Left kidney (tissue), 2 donors: ENCODE measurements around the gene SPART. TPM values are rescaled to one million over a fixed set of nuclear protein-coding genes. Genes with fewer than 3 reads are reported as not detected.
"Not testable (repeated sequence)": the region's sequence is repeated elsewhere in the genome, so short reads cannot be mapped to it uniquely, and the experiment has no call there.

Experiments used
- DNase-seq: peaks from one replicate; pipeline ENCODE4 v3.0.0-alpha.2; 2013
- polyA plus RNA-seq: library from polyadenylated mRNA; unstranded; fragments of 120-200 nt; gene quantifications from one replicate; pipeline ENCODE4 v1.2.1, GENCODE V29; 2013; ENCODE audit not compliant: insufficient read length

The SPART gene
- polyA plus RNA-seq, 1 donor: 101 TPM

- DNase-seq: no peak
Observed at GRCh38 chr13:36356058-36356457, 9.9 kb upstream of the SPART start.

- DNase-seq: no peak
Observed at GRCh38 chr13:36355632-36356031, 9.4 kb upstream of the SPART start.

- DNase-seq: no peak
Observed at GRCh38 chr13:36354842-36355623, 8.8 kb upstream of the SPART start.

- no peak for DNase-seq
Observed at GRCh38 chr13:36353001-36353400, 6.8 kb upstream of the SPART start.

GRCh38 chr13:36352350-36352749 is 6.2 kb upstream of the SPART start:
- no peak for DNase-seq

- DNase-seq: no peak
Observed at GRCh38 chr13:36347531-36348210, 1.5 kb upstream of the SPART start.

- peak; percentile 74 for DNase-seq
Observed at GRCh38 chr13:36345438-36346221, 564 bp downstream of the SPART start.

GRCh38 chr13:36344886-36345437 is 1.2 kb downstream of the SPART start:
- peak; percentile 26 for DNase-seq

- DNase-seq: no peak
Observed at GRCh38 chr13:36344173-36344572, 2.0 kb downstream of the SPART start.

- DNase-seq: no peak
Observed at GRCh38 chr13:36343766-36344165, 2.4 kb downstream of the SPART start.

- no peak for DNase-seq
Observed at GRCh38 chr13:36342715-36343114, 3.5 kb downstream of the SPART start.

- no peak for DNase-seq
Observed at GRCh38 chr13:36341718-36342117, 4.5 kb downstream of the SPART start.

- DNase-seq: no peak
Observed at GRCh38 chr13:36339600-36340155, 6.5 kb downstream of the SPART start.

GRCh38 chr13:36337938-36338641 is 8.1 kb downstream of the SPART start:
- no peak for DNase-seq

- DNase-seq: no peak
Observed at GRCh38 chr13:36332986-36333385, 13.2 kb downstream of the SPART start.

GRCh38 chr13:36332255-36332654 is 13.9 kb downstream of the SPART start:
- DNase-seq: not testable (repeated sequence)

- no peak for DNase-seq
Observed at GRCh38 chr13:36331280-36331679, 14.9 kb downstream of the SPART start.

- DNase-seq: no peak
Observed at GRCh38 chr13:36329361-36329760, 16.8 kb downstream of the SPART start.

- DNase-seq: no peak
Observed at GRCh38 chr13:36328821-36329220, 17.4 kb downstream of the SPART start.

- DNase-seq: no peak
Observed at GRCh38 chr13:36325912-36326311, 20.3 kb downstream of the SPART start.

- not testable (repeated sequence) for DNase-seq
Observed at GRCh38 chr13:36324881-36325280, 21.3 kb downstream of the SPART start.
